GM12892 (cell line): ENCODE results near the gene NMUR2.

Experiments used
- POLR2A ChIP-seq: IDR thresholded peaks from 2 replicates; pipeline ENCODE4 v1.6.1; 2011; ENCODE audit warnings: low read depth, low read length, control low read depth
- POLR2AphosphoS5 ChIP-seq: IDR thresholded peaks from 2 replicates; pipeline ENCODE4 v1.6.1; 2011; ENCODE audit warnings: low read depth, low read length, control low read depth
- TAF1 ChIP-seq: IDR thresholded peaks from 2 replicates; pipeline ENCODE4 v1.6.1; 2011; ENCODE audit warnings: low read depth, mild to moderate bottlenecking, control low read depth, low read length, borderline replicate concordance

- no peak for TF ChIP-seq POLR2A
- TF ChIP-seq TAF1, result no peak
- no peak for TF ChIP-seq POLR2AphosphoS5
Measured at GRCh38 chr5:152412129-152412528, 7.0 kb upstream of the NMUR2 start.
